ENCODE data around the gene MRPS26. TPM values are rescaled to one million over a fixed set of nuclear protein-coding genes. Genes with fewer than 3 reads are reported as not detected.

The MRPS26 gene
- total and polyA plus RNA-seq, 10 of the 15 experiments (the other 5 are each of a cell fraction or from before 2014, with no cell fraction given): 3.9 to 95.3 (median 46.5) TPM

DNA sequence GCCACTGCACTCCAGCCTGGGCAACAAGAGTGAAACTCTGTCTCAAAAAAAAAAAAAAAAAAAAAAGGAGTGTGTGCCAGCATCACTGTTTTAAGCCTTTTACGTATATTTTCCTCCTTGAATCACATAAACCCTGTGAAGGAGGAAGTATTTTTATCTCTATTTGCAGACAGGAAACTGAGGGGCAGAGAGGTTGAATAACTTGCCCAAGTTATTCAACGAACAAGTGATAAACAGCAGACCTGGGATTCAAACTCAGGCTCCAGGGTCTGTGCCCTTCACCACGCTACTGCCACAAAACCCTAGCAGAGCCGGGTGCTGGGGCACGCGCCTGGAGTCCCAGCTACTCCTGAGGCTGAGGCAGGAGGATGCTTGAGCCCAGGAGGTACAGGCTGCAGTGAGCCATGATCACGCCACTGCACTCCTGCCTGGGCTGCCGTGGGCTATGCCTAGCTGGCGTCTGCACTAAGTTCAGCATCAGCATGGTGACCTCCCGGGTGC, 48.1 kb downstream of the MRPS26 start:
- Histone ChIP-seq H3K27me3 (replicated peaks in 1 of 2; ENCODE audit: control insufficient read depth in 2 of 2, insufficient read depth in 2 of 2, low read length in 1 of 2) (peaks cover 4 to 7% of the 10 kb centered on the region in 2 experiments), H3K79me2 (ENCODE audit: control insufficient read depth, insufficient read depth, low read length) (no peaks in the 10 kb centered on the region), H2AFZ (ENCODE audit: control insufficient read depth, low read depth, low read length) (no peak overlapping the region), H3K27ac (ENCODE audit: control insufficient read depth, insufficient read depth) (no peak overlapping the region), H3K4me3 (no peak overlapping the region), H3K4me2 (ENCODE audit: control insufficient read depth, insufficient read depth) (no peak overlapping the region), H3K36me3 (ENCODE audit: control insufficient read depth in 2 of 2, insufficient read depth in 2 of 2, low read length in 1 of 2) (no peaks in the 10 kb centered on the region), H3K9ac (ENCODE audit: control insufficient read depth, insufficient read depth, low read length) (no peak overlapping the region), H4K20me1 (ENCODE audit: control insufficient read depth, insufficient read depth) (no peaks in the 10 kb centered on the region), H3K9me3 (replicated peaks; ENCODE audit: control insufficient read depth, insufficient read depth, low read length) (no peaks in the 10 kb centered on the region), H3K4me1 (ENCODE audit: control insufficient read depth, insufficient read depth, low read length) (no peaks in the 10 kb centered on the region)
- in situ Hi-C loops (cut with MboI): no loop called here
- 9% methylated on average over 10 of the region's 10 CpGs for WGBS (ENCODE audit: insufficient coverage, insufficient replicate concordance, low lambda C conversion rate, missing lambda C conversion rate)
- ChIA-PET RAD21 (ENCODE audit: unreplicated experiment) (no interaction called here), SMC1A (ENCODE audit: uncharacterized antibody, unreplicated experiment) (no interaction called here), POLR2A (no interaction called here), CTCF (no interaction called here)
- ATAC-seq: no peak
- FAIRE-seq: no peak
- no peak for DNase-seq (ENCODE audit: low read depth, low spot score)
- intact Hi-C loops (cut with micrococcal nuclease; ENCODE audit: unreplicated experiment): no loop called here
- BruUV-seq (replicated peaks): no TSS peak
- TF ChIP-seq, protein P1, sequence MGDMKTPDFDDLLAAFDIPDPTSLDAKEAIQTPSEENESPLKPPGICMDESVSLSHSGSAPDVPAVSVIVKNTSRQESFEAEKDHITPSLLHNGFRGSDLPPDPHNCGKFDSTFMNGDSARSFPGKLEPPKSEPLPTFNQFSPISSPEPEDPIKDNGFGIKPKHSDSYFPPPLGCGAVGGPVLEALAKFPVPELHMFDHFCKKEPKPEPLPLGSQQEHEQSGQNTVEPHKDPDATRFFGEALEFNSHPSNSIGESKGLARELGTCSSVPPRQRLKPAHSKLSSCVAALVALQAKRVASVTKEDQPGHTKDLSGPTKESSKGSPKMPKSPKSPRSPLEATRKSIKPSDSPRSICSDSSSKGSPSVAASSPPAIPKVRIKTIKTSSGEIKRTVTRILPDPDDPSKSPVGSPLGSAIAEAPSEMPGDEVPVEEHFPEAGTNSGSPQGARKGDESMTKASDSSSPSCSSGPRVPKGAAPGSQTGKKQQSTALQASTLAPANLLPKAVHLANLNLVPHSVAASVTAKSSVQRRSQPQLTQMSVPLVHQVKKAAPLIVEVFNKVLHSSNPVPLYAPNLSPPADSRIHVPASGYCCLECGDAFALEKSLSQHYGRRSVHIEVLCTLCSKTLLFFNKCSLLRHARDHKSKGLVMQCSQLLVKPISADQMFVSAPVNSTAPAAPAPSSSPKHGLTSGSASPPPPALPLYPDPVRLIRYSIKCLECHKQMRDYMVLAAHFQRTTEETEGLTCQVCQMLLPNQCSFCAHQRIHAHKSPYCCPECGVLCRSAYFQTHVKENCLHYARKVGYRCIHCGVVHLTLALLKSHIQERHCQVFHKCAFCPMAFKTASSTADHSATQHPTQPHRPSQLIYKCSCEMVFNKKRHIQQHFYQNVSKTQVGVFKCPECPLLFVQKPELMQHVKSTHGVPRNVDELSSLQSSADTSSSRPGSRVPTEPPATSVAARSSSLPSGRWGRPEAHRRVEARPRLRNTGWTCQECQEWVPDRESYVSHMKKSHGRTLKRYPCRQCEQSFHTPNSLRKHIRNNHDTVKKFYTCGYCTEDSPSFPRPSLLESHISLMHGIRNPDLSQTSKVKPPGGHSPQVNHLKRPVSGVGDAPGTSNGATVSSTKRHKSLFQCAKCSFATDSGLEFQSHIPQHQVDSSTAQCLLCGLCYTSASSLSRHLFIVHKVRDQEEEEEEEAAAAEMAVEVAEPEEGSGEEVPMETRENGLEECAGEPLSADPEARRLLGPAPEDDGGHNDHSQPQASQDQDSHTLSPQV (IDR thresholded peaks at IDR 0.05): no peak
- TF ChIP-seq SRF (IDR thresholded peaks at IDR 0.05; ENCODE audit: low read depth in 2 of 2, low read length in 2 of 2) (no peak), ZBTB4 (CRISPR knock-in tag; IDR thresholded peaks at IDR 0.05) (no peak), NRF1 (conservative IDR thresholded peaks at IDR 0.05; ENCODE audit: low read depth, low read length) (no peak), HDAC2 (IDR thresholded peaks at IDR 0.05) (no peak), WRNIP1 (IDR thresholded peaks at IDR 0.05; ENCODE audit: borderline replicate concordance, low read depth, low read length) (no peak), NR2C1 (IDR thresholded peaks at IDR 0.05) (no peak), MEF2A (IDR thresholded peaks at IDR 0.05; ENCODE audit: insufficient read depth, low read depth, low read length) (no peak), MXI1 (IDR thresholded peaks at IDR 0.05; ENCODE audit: low read depth, low read length) (no peak), MEF2B (IDR thresholded peaks at IDR 0.05; ENCODE audit: partially characterized antibody, poor library complexity, severe bottlenecking) (no peak), ZZZ3 (IDR thresholded peaks at IDR 0.05; ENCODE audit: control insufficient read depth, insufficient read length, low read depth) (no peak), CREM (IDR thresholded peaks at IDR 0.05; ENCODE audit: low read depth) (no peak), SMC3 (IDR thresholded peaks at IDR 0.05; ENCODE audit: borderline replicate concordance, low read length) (no peak), POLR2A (IDR thresholded peaks at IDR 0.05; ENCODE audit: low read depth, low read length) (no peak), ASH2L (IDR thresholded peaks at IDR 0.05; ENCODE audit: borderline replicate concordance, low read depth) (no peak), ATF7 (IDR thresholded peaks at IDR 0.05; ENCODE audit: low read depth) (no peak), RBBP5 (conservative IDR thresholded peaks at IDR 0.05) (no peak), TARDBP (IDR thresholded peaks at IDR 0.05; ENCODE audit: borderline replicate concordance) (no peak)
- TF ChIP-seq, protein P2, sequence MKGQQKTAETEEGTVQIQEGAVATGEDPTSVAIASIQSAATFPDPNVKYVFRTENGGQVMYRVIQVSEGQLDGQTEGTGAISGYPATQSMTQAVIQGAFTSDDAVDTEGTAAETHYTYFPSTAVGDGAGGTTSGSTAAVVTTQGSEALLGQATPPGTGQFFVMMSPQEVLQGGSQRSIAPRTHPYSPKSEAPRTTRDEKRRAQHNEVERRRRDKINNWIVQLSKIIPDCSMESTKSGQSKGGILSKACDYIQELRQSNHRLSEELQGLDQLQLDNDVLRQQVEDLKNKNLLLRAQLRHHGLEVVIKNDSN (IDR thresholded peaks at IDR 0.05; ENCODE audit: borderline replicate concordance, extremely low read length, insufficient read depth, low read depth, low read length): no peak

All from GM12878 (cell line).